ENCODE results near the gene RILPL2. TPM values are rescaled to one million over a fixed set of nuclear protein-coding genes. Genes with fewer than 3 reads are reported as not detected.

RILPL2 gene
- 3.8 and 4.0 TPM in 2 replicates for total RNA-seq

GRCh38 chr12:123436017-123436964 lies at the start of gene RILPL2:
Gene RILPL2, minus strand, starts transcription at chr12:123436684. Its CDS starts 264 bp downstream, at chr12:123436420.

GRCh38 chr12:123457980-123458779 lies 21.7 kb upstream of the RILPL2 start, which contains the start of gene SNRNP35:
Gene SNRNP35, plus strand, starts transcription at chr12:123458139. Its CDS starts 7,402 bp downstream, at chr12:123465541.

Other genes with a start within 250 kb of the RILPL2 start
- 31.3 and 69.8 TPM in 2 replicates for gene MPHOSPH9, start 203.5 kb downstream of the RILPL2 start, total RNA-seq
- gene MTRFR, start 203.2 kb downstream of the RILPL2 start, total RNA-seq, result 7.8 and 13.8 TPM in 2 replicates
- gene CDK2AP1, start 164.8 kb downstream of the RILPL2 start, total RNA-seq, result 137 and 153 TPM in 2 replicates
- 23.7 and 30.5 TPM in 2 replicates for gene SBNO1, start 71.8 kb downstream of the RILPL2 start, total RNA-seq
- 56.3 and 61.2 TPM in 2 replicates for gene KMT5A, start 52.6 kb downstream of the RILPL2 start, total RNA-seq
- gene SNRNP35, start 21.5 kb upstream of the RILPL2 start, total RNA-seq, result 23.8 and 32.4 TPM in 2 replicates
- gene RILPL1, start 97.0 kb upstream of the RILPL2 start, total RNA-seq, result 7.1 and 7.3 TPM in 2 replicates
- 369 and 390 TPM in 2 replicates for gene TMED2, start 147.9 kb upstream of the RILPL2 start, total RNA-seq
- 15.5 and 16.4 TPM in 2 replicates for gene DDX55, start 165.4 kb upstream of the RILPL2 start, total RNA-seq
- gene EIF2B1, start 197.0 kb upstream of the RILPL2 start, total RNA-seq, result 59.0 and 75.6 TPM in 2 replicates
- 48.1 and 49.2 TPM in 2 replicates for gene GTF2H3, start 197.1 kb upstream of the RILPL2 start, total RNA-seq
- gene TCTN2, start 234.4 kb upstream of the RILPL2 start, total RNA-seq, result 10.8 and 12.4 TPM in 2 replicates

Measured in smooth muscle cell of trachea (primary cell).